Neuronal stem cell (in vitro differentiated cells): ENCODE measurements around the gene P4HA2.

Experiments
- DNase-seq: peaks from one replicate; pipeline ENCODE4 v3.0.0-alpha.2; 2013; ENCODE audit warnings: low spot score
- H2AFZ ChIP-seq: one replicate; pipeline ENCODE4 v1.6.1; 2013; ENCODE audit warnings: mild to moderate bottlenecking, low read length, inconsistent platforms
- H2AK5ac ChIP-seq: 2 replicates; pipeline ENCODE4 v1.6.1; 2013; ENCODE audit warnings: low read depth, mild to moderate bottlenecking, inconsistent platforms, low read length, moderate library complexity, mixed read lengths
- H2BK120ac ChIP-seq: 2 replicates; pipeline ENCODE4 v1.6.1; 2013; ENCODE audit warnings: low read depth, mild to moderate bottlenecking, inconsistent platforms, low read length, moderate library complexity, mixed read lengths
- H2BK12ac ChIP-seq: one replicate; pipeline ENCODE4 v1.6.1; 2013; ENCODE audit warnings: low read length, inconsistent platforms
- H2BK15ac ChIP-seq: 2 replicates; pipeline ENCODE4 v1.6.1; 2013; ENCODE audit warnings: mild to moderate bottlenecking, low read length, inconsistent platforms, mixed read lengths
- H2BK5ac ChIP-seq: one replicate; pipeline ENCODE4 v1.6.1; 2013; ENCODE audit warnings: inconsistent platforms, mild to moderate bottlenecking, low read length, moderate library complexity
- H3K14ac ChIP-seq: one replicate; pipeline ENCODE4 v1.6.1; 2013; ENCODE audit warnings: low read length, inconsistent platforms
- H3K18ac ChIP-seq: 2 replicates; pipeline ENCODE4 v1.6.1; 2013; ENCODE audit warnings: low read length, inconsistent platforms
- H3K23ac ChIP-seq: 2 replicates; pipeline ENCODE4 v1.6.1; 2013; ENCODE audit warnings: low read depth, mild to moderate bottlenecking, mixed read lengths, low read length, inconsistent platforms; ENCODE audit not compliant: poor library complexity
- H3K27ac ChIP-seq: replicated peaks from 3 replicates; pipeline ENCODE4 v1.5.1; 2013; ENCODE audit warnings: low read length, inconsistent platforms
- H3K27me3 ChIP-seq, 3 experiments: 2 replicates each; pipeline ENCODE4 v1.6.1; 2013; ENCODE audit warnings: low read length in 3 of 3, mild to moderate bottlenecking in 2 of 3, inconsistent platforms in 1 of 3, low read depth in 1 of 3, mixed read lengths in 1 of 3, moderate library complexity in 1 of 3; ENCODE audit not compliant: control insufficient read depth in 3 of 3, insufficient read depth in 3 of 3
- H3K36me3 ChIP-seq, 2 donors: replicated peaks in 1 of 2; 2 replicates each; pipeline ENCODE4 v1.6.1; 2013; ENCODE audit warnings: low read length in 2 of 2; ENCODE audit not compliant: control insufficient read depth in 2 of 2, insufficient read depth in 2 of 2
- H3K4ac ChIP-seq: 2 replicates; pipeline ENCODE4 v1.6.1; 2013; ENCODE audit warnings: inconsistent platforms, mild to moderate bottlenecking, low read length, moderate library complexity
- H3K4me1 ChIP-seq, 2 donors: 1 replicate in 1 of 2; 2 replicates in 1 of 2; pipeline ENCODE4 v1.6.1; 2013; ENCODE audit warnings: low read length in 2 of 2, low read depth in 1 of 2; ENCODE audit not compliant: control insufficient read depth in 2 of 2, insufficient read depth in 1 of 2
- H3K4me2 ChIP-seq: one replicate; pipeline ENCODE4 v1.6.1; 2013; ENCODE audit warnings: mild to moderate bottlenecking, low read length, inconsistent platforms; ENCODE audit not compliant: insufficient read depth, poor library complexity, severe bottlenecking
- H3K4me3 ChIP-seq, 2 donors: 2 replicates each; pipeline ENCODE4 v1.5.1; 2013; ENCODE audit warnings: low read length in 2 of 2, mild to moderate bottlenecking in 2 of 2, inconsistent platforms in 1 of 2, moderate library complexity in 1 of 2
- H3K79me1 ChIP-seq: one replicate; pipeline ENCODE4 v1.6.1; 2013; ENCODE audit warnings: low read depth, mild to moderate bottlenecking, inconsistent platforms, low read length, moderate library complexity
- H3K9ac ChIP-seq: one replicate; pipeline ENCODE4 v1.6.1; 2013; ENCODE audit warnings: mild to moderate bottlenecking, low read depth, low read length, inconsistent platforms; ENCODE audit not compliant: poor library complexity
- H3K9me3 ChIP-seq, 2 donors: replicated peaks in 1 of 2; 2 replicates each; pipeline versions ENCODE3 to v1.6.1; 2013; ENCODE audit warnings: low read length in 2 of 2, mild to moderate bottlenecking in 2 of 2, inconsistent platforms in 1 of 2, low read depth in 1 of 2, mixed read lengths in 1 of 2, moderate library complexity in 1 of 2; ENCODE audit not compliant: control insufficient read depth in 2 of 2, insufficient read depth in 1 of 2
- H4K8ac ChIP-seq: one replicate; pipeline ENCODE4 v1.6.1; 2013; ENCODE audit warnings: low read depth, mild to moderate bottlenecking, inconsistent platforms, low read length, moderate library complexity
- H4K91ac ChIP-seq: one replicate; pipeline ENCODE4 v1.6.1; 2013; ENCODE audit warnings: low read length, low read depth, mild to moderate bottlenecking, inconsistent platforms; ENCODE audit not compliant: poor library complexity
- WGBS, 2 donors: extraction: QIAGEN DNeasy Blood & Tissue Kit; methylation state at CpG; one replicate each; pipeline ENCODE4 v1.1.7; 2013; ENCODE audit warnings: missing lambda C conversion rate in 2 of 2, mixed read lengths in 1 of 2; ENCODE audit not compliant: insufficient read length in 2 of 2, insufficient replicate concordance in 1 of 2; ENCODE audit errors: extremely low coverage in 2 of 2; 5-methylcytosine and 5-hydroxymethylcytosine counted together

P4HA2 gene

GRCh38 chr5:132263548-132264261, 36.1 kb upstream of the P4HA2 start:
- peaks cover 0 to 8% (median 0%) of the 10 kb centered on the region in 3 experiments for H3K27me3 ChIP-seq
- no peak overlapping the region for H3K23ac ChIP-seq
- no peak overlapping the region for H3K4ac ChIP-seq
- H3K4me3 ChIP-seq = no peak overlapping the region
- H2BK15ac ChIP-seq = no peak overlapping the region
- peaks cover 0 to 5% of the 10 kb centered on the region in 2 donors for H3K36me3 ChIP-seq
- H2BK5ac ChIP-seq = no peak overlapping the region
- H3K18ac ChIP-seq = no peak overlapping the region
- no peak for DNase-seq
- no peak overlapping the region for H4K91ac ChIP-seq
- H2AK5ac ChIP-seq = no peak overlapping the region
- no peak overlapping the region for H2BK12ac ChIP-seq
- H3K79me1 ChIP-seq = no peaks in the 10 kb centered on the region
- H3K9ac ChIP-seq = no peak overlapping the region
- H3K4me1 ChIP-seq = peaks cover 0 to 45% of the 10 kb centered on the region in 2 donors
- no peak overlapping the region for H3K4me2 ChIP-seq
- H3K14ac ChIP-seq = no peak overlapping the region
- H3K9me3 ChIP-seq = no peaks in the 10 kb centered on the region
- no peak overlapping the region for H4K8ac ChIP-seq
- no peak overlapping the region for H2AFZ ChIP-seq
- no peak overlapping the region for H2BK120ac ChIP-seq
- H3K27ac ChIP-seq = no peak overlapping the region
- no CpG with 5 or more reads among the region's 7 CpGs for whole genome bisulfite sequencing, 2 donors

GRCh38 chr5:132262882-132263547, 35.4 kb upstream of the P4HA2 start:
- H2BK15ac ChIP-seq = no peak overlapping the region
- no peak overlapping the region for H2AK5ac ChIP-seq
- no peak overlapping the region for H2BK12ac ChIP-seq
- no peak overlapping the region for H2AFZ ChIP-seq
- H3K23ac ChIP-seq = no peak overlapping the region
- H3K4me3 ChIP-seq = no peak overlapping the region
- H3K79me1 ChIP-seq = no peaks in the 10 kb centered on the region
- WGBS, 2 donors = no CpG with 5 or more reads among the region's 2 CpGs
- H3K4me1 ChIP-seq = peaks cover 0 to 46% of the 10 kb centered on the region in 2 donors
- H3K27me3 ChIP-seq = peaks cover 0 to 15% (median 2%) of the 10 kb centered on the region in 3 experiments
- no peak overlapping the region for H4K8ac ChIP-seq
- no peak overlapping the region for H3K4me2 ChIP-seq
- H4K91ac ChIP-seq = peak overlapping the region; percentile 35
- H3K27ac ChIP-seq = no peak overlapping the region
- no peak overlapping the region for H2BK5ac ChIP-seq
- H3K18ac ChIP-seq = no peak overlapping the region
- no peak overlapping the region for H2BK120ac ChIP-seq
- no peak overlapping the region for H3K9ac ChIP-seq
- no peak overlapping the region for H3K4ac ChIP-seq
- no peak overlapping the region for H3K14ac ChIP-seq
- H3K36me3 ChIP-seq = peaks cover 0 to 5% of the 10 kb centered on the region in 2 donors
- no peak for DNase-seq
- H3K9me3 ChIP-seq = no peaks in the 10 kb centered on the region

DNA sequence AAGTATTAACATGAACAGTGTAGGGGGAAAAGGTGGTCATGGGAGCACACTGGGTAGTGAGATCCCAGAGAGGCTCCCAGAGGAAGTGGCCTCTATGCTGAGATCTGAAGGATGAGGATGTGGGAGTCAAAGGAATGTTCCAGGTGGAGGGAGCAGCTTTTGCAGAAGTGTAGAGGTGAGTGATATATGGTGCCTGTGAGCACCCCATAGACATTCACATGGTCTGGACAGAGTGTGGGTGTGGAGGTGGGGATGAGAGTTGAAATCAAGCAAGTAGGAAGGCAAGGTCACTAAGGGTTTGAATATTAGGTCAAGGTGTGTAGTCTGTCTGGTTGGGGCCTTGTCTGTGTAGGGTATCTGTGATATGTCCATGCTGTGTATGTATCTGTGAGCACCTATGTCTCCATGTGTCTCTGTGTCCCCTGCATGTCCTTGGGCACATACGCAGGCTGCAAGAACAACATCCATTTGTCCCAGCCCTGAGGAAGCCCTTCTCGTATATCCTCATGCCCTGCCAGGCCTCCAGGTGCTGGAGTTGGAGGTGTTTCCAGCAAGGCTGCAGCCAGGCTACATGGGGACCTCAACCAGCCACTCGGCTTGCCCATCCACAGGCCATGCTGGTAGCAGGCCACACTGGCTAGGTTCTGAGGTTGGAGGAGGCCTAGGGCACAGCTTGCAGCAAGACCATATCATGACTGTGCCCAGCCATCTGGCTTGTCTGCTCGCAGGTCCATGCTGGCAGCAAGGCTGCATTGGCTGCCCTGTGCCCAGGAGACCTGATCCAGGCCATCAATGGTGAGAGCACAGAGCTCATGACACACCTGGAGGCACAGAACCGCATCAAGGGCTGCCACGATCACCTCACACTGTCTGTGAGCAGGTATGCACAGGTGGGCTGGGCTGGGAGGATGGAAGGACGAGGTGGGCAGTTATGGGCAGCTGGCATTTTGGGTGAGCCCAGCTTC, 34.5 kb upstream of the P4HA2 start:
- H3K18ac ChIP-seq = peak overlapping the region; percentile 75
- WGBS, 2 donors = no CpG with 5 or more reads among the region's 7 CpGs
- peaks cover 0 to 20% (median 2%) of the 10 kb centered on the region in 3 experiments for H3K27me3 ChIP-seq
- peaks cover 0 to 41% of the 10 kb centered on the region in 2 donors for H3K4me1 ChIP-seq
- H4K91ac ChIP-seq = peak overlapping the region; percentile 35
- peak overlapping the region; percentile 78 for H4K8ac ChIP-seq
- H3K9me3 ChIP-seq = no peaks in the 10 kb centered on the region
- peak overlapping the region; percentile 60 for H2AK5ac ChIP-seq
- no peak overlapping the region for H3K4me3 ChIP-seq
- peak overlapping the region; percentile 83 for H3K23ac ChIP-seq
- H3K9ac ChIP-seq = peak overlapping the region; percentile 27
- H3K27ac ChIP-seq = no peak overlapping the region
- no peak overlapping the region for H3K4me2 ChIP-seq
- peak overlapping the region; percentile 34 for H2BK120ac ChIP-seq
- peaks cover 0 to 5% of the 10 kb centered on the region in 2 donors for H3K36me3 ChIP-seq
- no peak overlapping the region for H2BK15ac ChIP-seq
- no peak overlapping the region for H2BK5ac ChIP-seq
- no peak overlapping the region for H3K14ac ChIP-seq
- H3K4ac ChIP-seq = no peak overlapping the region
- H3K79me1 ChIP-seq = no peaks in the 10 kb centered on the region
- no peak for DNase-seq
- H2AFZ ChIP-seq = no peak overlapping the region
- H2BK12ac ChIP-seq = peak overlapping the region; percentile 79
